ENCODE measurements around the gene PLCH1.

The PLCH1 gene

GRCh38 chr3:155553326-155553725, 191.5 kb downstream of the PLCH1 start:
- TF ChIP-seq CTCF (IDR thresholded peaks at IDR 0.05; ENCODE audit: borderline replicate concordance, insufficient read depth, low read depth, low read length), result no peak
- no peak overlapping the region for H3K4me3 ChIP-seq (ENCODE audit: low read depth, low read length)

DNA sequence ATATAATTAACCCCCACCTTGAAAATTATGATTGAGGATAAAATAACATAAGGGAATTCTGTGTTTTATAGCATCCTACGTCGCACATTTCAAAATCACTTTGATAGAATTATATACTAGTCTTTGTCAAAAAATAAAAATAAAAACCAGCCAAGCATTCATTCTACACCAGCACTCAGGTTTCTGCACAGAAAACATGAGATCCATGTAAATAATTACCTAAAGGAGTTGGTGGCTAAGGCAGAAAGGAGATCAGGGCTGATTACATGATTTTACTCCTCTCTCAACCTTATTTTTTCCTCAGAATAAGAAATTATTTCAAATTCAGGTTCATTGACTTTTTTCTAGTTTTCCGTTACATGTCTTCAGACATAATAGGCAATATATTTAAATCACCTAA, 194.5 kb downstream of the PLCH1 start:
- no peak for TF ChIP-seq CTCF (IDR thresholded peaks at IDR 0.05; ENCODE audit: borderline replicate concordance, insufficient read depth, low read depth, low read length)

DNA sequence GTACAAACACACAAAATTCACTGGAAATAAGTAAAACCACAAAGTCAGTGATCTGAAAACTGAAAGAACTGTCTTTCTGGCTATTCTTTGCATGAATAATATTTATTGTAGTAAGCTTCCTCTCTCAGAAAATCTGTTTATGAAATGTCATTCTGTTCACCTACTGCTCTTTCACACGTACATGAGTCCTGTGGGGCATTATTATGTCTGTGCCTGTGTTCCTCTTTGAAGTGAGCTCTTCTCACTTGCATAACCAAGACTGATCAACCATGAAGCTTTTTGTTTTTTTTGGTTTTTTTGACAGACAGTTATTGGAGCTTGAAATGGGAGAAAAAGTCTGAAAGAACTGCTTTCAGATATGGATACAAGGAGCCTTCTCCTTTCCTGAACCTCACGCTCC, 195.8 kb downstream of the PLCH1 start:
- H3K4me3 ChIP-seq (ENCODE audit: low read depth, low read length), result no peak overlapping the region

More for the DNA sequence above, 194.5 kb downstream of the PLCH1 start:
- no peak overlapping the region for H3K4me3 ChIP-seq (ENCODE audit: low read depth, low read length)

GRCh38 chr3:155548195-155548594, 196.7 kb downstream of the PLCH1 start:
- no peak for TF ChIP-seq CTCF (IDR thresholded peaks at IDR 0.05; ENCODE audit: borderline replicate concordance, insufficient read depth, low read depth, low read length)

More for the DNA sequence above, 195.8 kb downstream of the PLCH1 start:
- no peak for TF ChIP-seq CTCF (IDR thresholded peaks at IDR 0.05; ENCODE audit: borderline replicate concordance, insufficient read depth, low read depth, low read length)

DNA sequence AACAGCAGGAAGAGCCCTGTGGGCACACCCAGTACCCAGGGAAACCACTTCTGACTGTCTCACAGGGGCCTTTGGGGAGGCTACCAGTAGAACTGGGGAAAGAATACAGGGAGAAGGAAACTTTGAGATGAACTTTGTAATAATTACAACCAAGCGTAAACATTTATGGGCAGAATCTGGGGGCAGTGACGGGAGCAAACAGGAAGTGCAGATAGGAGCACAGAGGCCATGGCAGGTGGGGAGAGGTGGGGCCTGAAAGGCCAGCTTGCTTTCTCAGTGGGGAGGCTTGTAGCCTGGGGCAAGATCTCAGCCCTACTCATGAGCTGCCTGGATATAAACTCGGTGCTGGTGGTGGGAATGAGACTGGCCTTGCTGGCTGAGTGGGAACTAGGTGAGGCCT, 209.8 kb downstream of the PLCH1 start:
- H3K4me3 ChIP-seq (ENCODE audit: low read depth, low read length), result no peak overlapping the region
- no peak for TF ChIP-seq CTCF (IDR thresholded peaks at IDR 0.05; ENCODE audit: borderline replicate concordance, insufficient read depth, low read depth, low read length)

More at GRCh38 chr3:155548195-155548594, 196.7 kb downstream of the PLCH1 start:
- H3K4me3 ChIP-seq (ENCODE audit: low read depth, low read length), result no peak overlapping the region

- no peak overlapping the region for H3K4me3 ChIP-seq (ENCODE audit: low read depth, low read length)
- TF ChIP-seq CTCF (IDR thresholded peaks at IDR 0.05; ENCODE audit: borderline replicate concordance, insufficient read depth, low read depth, low read length), result no peak
Measured at GRCh38 chr3:155528579-155528978, 216.3 kb downstream of the PLCH1 start.

DNA sequence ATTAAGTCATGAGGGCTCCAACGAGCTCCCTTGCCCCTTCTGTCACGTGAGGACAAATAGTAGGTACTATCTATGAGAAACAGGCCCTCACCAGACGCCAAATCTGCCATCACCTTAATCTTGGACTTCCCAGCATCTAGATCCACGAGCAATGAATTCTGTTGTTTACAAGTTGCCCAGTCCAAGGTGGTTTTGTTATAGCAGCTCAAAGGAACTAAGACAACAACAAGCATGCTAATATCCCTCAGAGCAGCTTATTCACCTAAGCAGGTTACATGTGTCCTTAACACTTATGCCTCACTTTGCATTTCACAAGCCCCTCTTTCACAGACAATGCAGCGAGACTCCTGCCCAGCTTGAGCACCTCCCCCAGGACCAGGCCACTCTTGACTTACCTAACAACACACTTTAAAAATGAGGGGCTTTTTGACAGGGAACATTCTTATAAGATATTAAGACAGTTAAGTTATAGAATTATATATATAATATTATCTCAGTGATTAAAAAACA, 219.5 kb downstream of the PLCH1 start:
- TF ChIP-seq CTCF (IDR thresholded peaks at IDR 0.05; ENCODE audit: borderline replicate concordance, insufficient read depth, low read depth, low read length), result no peak
- H3K4me3 ChIP-seq (ENCODE audit: low read depth, low read length), result no peak overlapping the region

All from GM12875 (cell line).